ENCODE measurements around the gene TNFAIP3.
A peak's percentile ranks its signal among the peaks of the same experiment; 100 is the strongest.
"Not testable (repeated sequence)": the region's sequence is repeated elsewhere in the genome, so short reads cannot be mapped to it uniquely, and the experiment has no call there.

The TNFAIP3 gene

DNA sequence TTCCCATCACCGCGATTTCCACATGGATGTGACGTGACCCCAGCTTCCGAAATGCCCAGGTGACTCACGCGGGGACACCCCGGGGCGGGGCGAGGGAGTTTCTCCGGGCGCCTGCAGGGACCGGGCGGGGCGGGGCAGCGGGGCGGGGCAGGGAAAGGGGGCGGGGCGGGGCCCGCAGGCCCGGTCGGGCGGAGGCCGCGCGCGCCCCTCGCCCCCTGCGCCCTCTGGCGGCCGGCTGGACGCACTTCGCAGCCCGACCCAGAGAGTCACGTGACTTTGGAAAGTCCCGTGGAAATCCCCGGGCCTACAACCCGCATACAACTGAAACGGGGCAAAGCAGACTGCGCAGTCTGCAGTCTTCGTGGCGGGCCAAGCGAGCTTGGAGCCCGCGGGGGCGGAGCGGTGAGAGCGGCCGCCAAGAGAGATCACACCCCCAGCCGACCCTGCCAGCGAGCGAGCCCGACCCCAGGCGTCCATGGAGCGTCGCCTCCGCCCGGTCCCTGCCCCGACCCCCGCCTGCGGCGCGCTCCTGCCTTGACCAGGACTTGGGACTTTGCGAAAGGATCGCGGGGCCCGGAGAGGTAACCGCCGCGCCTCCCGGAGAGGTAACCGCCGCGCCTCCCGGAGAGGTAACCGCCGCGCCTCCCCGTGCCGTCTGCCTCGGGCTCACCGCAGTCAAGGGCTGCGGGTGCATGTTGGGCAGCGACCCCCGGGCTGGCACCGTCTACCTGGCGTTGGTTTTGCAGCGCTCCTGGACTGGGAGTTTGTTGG is at the start of gene TNFAIP3:
TNFAIP3 (plus strand) TSS at position 346 of the 771 bp plus-strand sequence. CDS start 3,969 bp downstream, outside the sequence.
- peak; percentile 68 for DNase-seq (ENCODE audit: low read depth, low spot score)
- peak within 1 kb of the TSS; percentile 81 for H3K27ac ChIP-seq

DNA sequence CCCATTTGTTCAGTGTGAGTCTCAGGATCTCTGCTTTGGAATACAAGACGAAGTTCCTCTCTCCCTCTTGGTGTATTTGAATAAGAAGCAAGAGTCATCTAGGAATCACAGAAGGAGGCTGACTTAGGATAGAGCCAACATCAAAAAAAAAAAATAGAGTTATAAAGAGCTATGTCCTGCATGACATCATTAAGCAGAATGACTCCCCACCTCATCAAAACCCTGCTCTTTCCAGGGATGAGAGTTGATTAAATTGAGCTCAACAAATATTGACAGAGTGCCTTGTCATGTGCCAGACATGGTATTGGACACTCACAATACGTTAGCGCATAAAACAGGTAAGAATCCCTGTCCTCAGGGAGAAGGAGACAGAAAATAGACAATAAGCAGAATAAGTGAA is 48.6 kb upstream of the TNFAIP3 start:
- H3K27ac ChIP-seq, result no peak overlapping the region
- DNase-seq (ENCODE audit: low read depth, low spot score), result no peak

DNA sequence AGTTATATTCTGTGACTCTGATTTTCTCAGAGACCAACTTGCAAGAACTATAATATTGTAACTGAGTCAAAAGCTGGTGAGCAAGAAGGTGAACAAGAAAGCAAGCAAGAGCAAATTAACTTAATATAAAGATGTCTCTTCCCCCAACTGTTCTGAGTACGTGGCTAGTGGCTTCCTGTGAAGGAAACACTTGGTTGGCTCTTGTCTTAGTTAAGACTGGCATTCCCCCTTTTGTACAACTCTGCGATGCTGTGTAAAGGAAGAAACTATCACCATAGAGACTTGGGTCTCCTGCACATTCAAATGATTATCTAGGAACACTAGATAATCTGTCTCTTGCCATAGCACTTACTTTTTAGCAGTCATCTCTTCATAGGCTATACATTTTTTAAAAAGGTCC is 47.3 kb upstream of the TNFAIP3 start:
- no peak overlapping the region for H3K27ac ChIP-seq
- DNase-seq (ENCODE audit: low read depth, low spot score), result no peak

- no peak for DNase-seq (ENCODE audit: low read depth, low spot score)
- no peak overlapping the region for H3K27ac ChIP-seq
Measured at GRCh38 chr6:137820425-137820824, 46.6 kb upstream of the TNFAIP3 start.

- no peak overlapping the region for H3K27ac ChIP-seq
- no peak for DNase-seq (ENCODE audit: low read depth, low spot score)
Measured at GRCh38 chr6:137820952-137821351, 46.1 kb upstream of the TNFAIP3 start.

DNA sequence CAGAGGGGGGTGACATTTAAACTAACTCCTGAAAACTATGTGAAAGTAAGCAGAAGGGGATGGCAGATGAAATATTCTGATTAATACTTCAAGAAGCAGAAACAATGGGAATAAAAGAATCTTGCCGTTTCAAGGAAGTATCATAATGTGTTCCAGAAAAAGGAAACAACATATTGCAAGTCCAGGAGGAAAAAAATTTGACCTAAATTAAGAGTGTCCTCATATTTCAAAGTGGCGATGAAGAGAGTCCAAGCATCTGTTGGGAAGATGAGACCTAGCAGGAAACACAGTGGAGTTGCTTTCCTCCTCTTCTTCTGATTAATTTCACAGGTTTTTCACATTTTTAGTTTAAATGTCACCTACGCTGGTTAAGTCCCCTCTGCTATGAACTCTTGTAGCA is 45.6 kb upstream of the TNFAIP3 start:
- no peak overlapping the region for H3K27ac ChIP-seq
- no peak for DNase-seq (ENCODE audit: low read depth, low spot score)

DNA sequence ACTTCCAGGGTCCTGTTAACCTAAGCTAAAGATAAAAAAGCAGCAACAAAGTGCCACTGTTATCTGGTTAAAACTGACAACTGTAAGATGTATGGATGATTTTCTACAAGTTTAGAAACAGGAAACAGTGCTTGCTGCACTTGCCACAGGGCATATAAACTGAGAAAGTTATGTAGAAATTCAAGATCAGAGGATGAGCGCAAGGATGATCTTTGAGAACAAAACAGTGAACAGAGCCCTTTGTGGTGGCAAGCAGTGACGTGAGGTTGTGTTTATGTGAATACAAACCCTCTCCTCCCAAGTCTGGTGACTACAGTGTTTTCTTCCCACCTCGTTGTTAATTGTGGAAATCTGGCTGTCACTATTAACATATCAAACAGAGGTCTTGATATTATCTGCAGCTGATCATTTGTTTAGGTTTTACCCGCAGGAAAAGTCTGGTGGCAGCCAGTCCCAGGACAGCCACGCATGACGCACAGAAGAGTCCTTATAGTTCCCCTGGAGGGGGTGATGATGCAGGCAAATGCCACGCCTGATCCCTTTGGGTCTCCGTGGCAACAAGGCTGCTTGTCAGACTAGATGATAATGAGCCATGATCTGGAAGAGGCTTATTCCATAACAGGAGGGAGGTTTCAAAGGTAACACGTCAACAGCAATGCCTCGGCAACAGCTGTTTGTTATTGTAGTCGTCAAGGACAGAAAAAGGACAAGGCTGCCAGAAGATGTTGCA is 43.1 kb upstream of the TNFAIP3 start:
- DNase-seq (ENCODE audit: low read depth, low spot score), result peak; percentile 41
- H3K27ac ChIP-seq, result peak overlapping the region; percentile 46

DNA sequence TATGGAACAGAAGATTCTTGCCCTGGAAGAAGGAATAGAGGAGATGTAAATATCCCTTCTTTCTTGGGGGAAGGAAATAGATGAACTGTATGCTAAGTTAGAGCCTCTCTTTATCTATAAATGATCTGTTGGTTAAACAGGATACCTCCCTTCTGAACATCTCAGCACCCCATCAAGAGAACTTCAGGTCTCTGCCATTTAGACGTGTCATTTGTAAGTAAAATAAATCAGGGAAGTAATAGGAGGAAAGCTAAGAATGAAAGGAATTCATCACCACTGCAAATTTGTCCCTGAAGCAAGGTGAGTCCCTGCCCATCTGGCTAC is 42.5 kb upstream of the TNFAIP3 start:
- H3K27ac ChIP-seq, result peak overlapping the region; percentile 46
- DNase-seq (ENCODE audit: low read depth, low spot score), result no peak

GRCh38 chr6:137824896-137825295 is 42.2 kb upstream of the TNFAIP3 start:
- no peak for DNase-seq (ENCODE audit: low read depth, low spot score)
- peak overlapping the region; percentile 46 for H3K27ac ChIP-seq

- H3K27ac ChIP-seq, result peak overlapping the region; percentile 91
- DNase-seq (ENCODE audit: low read depth, low spot score), result no peak
Measured at GRCh38 chr6:137827411-137827940, 39.6 kb upstream of the TNFAIP3 start.

- DNase-seq (ENCODE audit: low read depth, low spot score), result no peak
- H3K27ac ChIP-seq, result peak overlapping the region; percentile 91
Measured at GRCh38 chr6:137827977-137828810, 38.9 kb upstream of the TNFAIP3 start.

DNA sequence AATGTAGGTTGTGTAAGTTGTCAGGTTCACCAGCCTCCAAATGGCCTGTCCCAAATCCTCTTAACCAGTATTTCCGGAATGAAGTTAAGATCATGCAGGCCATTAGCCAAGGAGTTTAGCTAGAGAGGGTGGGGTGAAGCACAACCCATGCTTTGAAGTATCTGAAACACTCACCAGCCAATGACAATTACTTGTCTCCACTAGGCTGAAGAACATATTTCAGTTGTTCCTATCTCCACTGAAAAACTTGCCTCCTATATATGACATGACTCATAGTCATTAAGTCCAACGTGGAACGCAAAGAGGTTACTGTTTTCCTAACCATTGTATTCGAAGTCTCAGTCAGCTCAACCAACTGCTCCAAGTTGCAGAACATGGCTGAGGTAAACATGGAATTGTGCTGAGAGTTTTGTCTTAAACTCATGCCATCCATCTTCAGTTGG is 37.4 kb upstream of the TNFAIP3 start:
- peak overlapping the region; percentile 91 for H3K27ac ChIP-seq
- peak; percentile 71 for DNase-seq (ENCODE audit: low read depth, low spot score)

DNA sequence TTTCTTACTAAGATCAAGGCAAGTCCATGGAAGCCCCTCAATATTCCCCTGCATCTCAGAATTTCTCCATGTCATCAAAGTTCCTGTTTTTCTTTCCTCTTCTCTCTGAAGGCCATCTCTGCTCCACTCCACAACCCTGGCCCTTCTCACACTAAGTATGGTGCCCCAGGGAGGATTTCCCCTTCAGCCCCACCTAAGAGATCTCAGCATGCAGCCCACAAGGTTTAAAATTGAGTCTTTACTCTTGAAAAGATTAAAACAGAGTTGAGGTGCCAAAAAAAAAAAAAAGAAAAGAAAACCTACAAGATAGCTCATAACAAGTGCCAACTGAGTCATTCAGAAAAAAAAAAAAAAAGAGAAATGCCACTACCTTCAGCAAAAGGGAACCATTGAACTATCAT is 36.5 kb upstream of the TNFAIP3 start:
- peak overlapping the region; percentile 91 for H3K27ac ChIP-seq

DNA sequence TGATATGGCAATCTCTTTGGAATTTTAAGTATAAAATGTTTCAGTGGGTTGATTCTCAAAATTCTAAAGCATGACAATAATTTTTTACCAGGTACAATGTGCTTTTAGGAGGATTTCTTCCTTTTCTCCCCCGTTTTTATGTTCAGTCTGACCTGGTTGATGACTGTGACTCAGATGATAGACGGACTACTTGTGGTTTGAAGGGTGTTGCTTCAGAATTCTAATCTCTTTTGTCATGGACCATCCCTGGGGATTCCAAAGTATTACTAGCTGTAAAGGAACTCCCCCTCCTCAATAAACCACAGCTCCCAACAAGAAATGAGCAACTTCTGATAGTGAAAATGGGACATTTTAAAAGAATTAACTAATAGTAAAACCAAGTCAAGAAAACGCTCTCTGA is 34.9 kb upstream of the TNFAIP3 start:
- H3K27ac ChIP-seq, result peak overlapping the region; percentile 91
- peak; percentile 60 for DNase-seq (ENCODE audit: low read depth, low spot score)

More for the DNA sequence above, 36.5 kb upstream of the TNFAIP3 start:
- no peak for DNase-seq (ENCODE audit: low read depth, low spot score)

DNA sequence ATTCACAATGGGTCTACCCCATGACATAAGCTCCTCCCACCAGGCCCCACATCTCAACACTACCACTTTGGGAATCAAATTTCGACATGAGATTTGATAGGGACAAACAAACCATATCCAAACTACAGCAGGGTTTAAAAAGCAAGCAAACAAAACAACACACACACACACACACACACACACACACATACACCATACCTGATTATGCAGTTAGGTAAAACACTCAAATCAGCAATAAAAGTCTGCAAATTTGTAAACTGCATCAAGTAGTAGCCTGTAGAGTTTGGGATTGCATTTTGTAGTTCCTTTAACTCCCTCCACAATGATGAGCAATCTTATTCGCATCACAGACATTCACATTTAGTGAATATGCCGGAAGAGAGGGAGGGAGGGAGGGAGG is 32.6 kb upstream of the TNFAIP3 start:
- DNase-seq (ENCODE audit: low read depth, low spot score), result no peak
- H3K27ac ChIP-seq, result peak overlapping the region; percentile 0

DNA sequence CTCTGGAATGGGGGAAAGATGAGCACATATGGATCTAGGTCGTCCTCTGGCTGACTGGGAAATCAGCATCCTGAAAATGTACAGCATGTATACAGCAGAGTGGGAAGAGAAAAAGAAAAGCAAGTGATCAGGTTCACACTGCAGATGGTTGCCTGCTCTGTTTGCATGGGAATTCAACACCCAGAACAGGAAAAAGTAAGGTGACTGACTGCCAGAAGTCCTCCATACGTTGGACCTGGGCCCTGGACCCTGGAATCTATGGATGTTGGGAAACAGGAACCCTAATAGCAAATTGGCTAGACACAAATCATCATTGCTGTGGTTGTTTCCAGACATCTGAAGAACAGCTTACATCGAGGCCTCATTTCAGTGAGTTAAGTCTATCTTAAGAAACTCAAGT is 30.3 kb upstream of the TNFAIP3 start:
- H3K27ac ChIP-seq, result no peak overlapping the region
- DNase-seq (ENCODE audit: low read depth, low spot score), result no peak

DNA sequence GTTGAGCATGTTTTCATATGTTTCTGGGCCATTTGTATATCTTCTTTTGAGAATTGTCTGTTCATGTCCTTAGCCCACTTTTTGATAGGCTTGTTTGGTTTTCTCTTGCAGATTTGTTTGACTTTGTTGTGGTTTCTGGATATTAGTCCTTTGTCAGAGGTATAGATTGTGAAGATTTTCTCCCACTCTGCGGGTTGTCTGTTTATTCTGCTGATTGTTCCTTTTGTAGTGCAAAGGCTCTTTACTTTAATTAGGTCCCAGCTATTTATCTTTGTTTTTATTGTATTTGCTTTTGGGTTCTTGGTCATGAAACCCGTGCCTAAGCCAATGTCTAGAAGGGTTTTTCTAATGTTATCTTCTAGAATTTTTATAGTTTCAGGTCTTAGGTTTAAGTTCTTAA is 29.0 kb upstream of the TNFAIP3 start:
- not testable (repeated sequence) for H3K27ac ChIP-seq; DNase-seq (ENCODE audit: low read depth, low spot score)

- not testable (repeated sequence) for DNase-seq (ENCODE audit: low read depth, low spot score)
Measured at GRCh38 chr6:137838597-137838996, 28.5 kb upstream of the TNFAIP3 start.

GRCh38 chr6:137839076-137839475 is 28.0 kb upstream of the TNFAIP3 start:
- DNase-seq (ENCODE audit: low read depth, low spot score), result no peak

More at GRCh38 chr6:137838597-137838996, 28.5 kb upstream of the TNFAIP3 start:
- not testable (repeated sequence) for H3K27ac ChIP-seq

DNA sequence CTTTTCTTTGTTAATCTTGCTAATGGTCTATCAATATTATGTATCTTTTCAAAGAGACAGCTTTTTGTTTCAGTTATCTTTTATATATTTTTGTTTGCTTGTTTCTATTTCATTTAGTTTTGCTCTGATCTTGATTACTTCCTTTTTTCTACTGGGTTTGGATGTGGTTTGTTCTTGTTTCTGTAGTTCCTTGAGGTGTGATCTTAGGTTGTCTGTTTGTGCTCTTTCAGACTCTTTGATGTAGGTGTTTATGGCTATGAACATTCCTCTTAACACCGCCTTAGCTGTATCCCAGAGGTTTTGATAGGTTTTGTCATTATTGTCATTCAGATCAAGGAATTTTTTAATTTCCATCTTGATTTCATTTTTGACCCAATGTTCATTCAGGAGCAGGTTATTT is 26.8 kb upstream of the TNFAIP3 start:
- DNase-seq (ENCODE audit: low read depth, low spot score), result no peak
- no peak overlapping the region for H3K27ac ChIP-seq

More at GRCh38 chr6:137839076-137839475, 28.0 kb upstream of the TNFAIP3 start:
- no peak overlapping the region for H3K27ac ChIP-seq

Data from epithelial cell of prostate (primary cell).